ENCODE results near the gene NSUN5. TPM values are rescaled to one million over a fixed set of nuclear protein-coding genes. Genes with fewer than 3 reads are reported as not detected.
A peak's percentile ranks its signal among the peaks of the same experiment; 100 is the strongest.
"Not testable (repeated sequence)": the region's sequence is repeated elsewhere in the genome, so short reads cannot be mapped to it uniquely, and the experiment has no call there.

NSUN5 gene
- total and polyA plus RNA-seq, 2 donors from 2014 or later: 24.2 to 25.8 TPM

DNA sequence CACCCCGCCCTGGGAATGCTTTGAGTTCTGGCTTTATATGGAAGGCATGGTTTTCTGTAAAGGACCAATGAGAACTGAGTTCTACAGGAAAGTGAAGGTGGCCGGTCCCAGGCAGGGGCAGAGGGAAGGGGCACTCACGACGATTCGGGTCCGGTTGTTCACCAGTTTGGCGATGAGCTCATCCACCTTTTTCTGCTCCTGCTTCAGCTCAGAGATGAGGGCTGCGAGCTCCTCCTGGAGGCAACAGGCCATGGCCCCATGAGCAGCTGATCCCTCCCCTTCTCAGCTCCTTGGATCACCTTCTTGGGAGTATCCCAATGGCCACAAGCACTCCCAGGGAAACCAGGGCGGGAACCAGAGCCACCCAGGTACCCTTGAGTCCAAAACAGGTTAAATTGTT is 11.4 kb upstream of the NSUN5 start:
- H3K27ac ChIP-seq (ENCODE audit: low read depth in 2 of 2, low read length in 2 of 2); H3K9me3 ChIP-seq (ENCODE audit: control insufficient read depth in 2 of 3, insufficient read depth in 1 of 3, low read length in 3 of 3); FAIRE-seq; H3K4me1 ChIP-seq (ENCODE audit: control insufficient read depth in 2 of 3, insufficient read depth in 2 of 3, low read depth in 1 of 3, low read length in 3 of 3); H3K4me3 ChIP-seq (ENCODE audit: low read length in 3 of 3); intact Hi-C loops (cut with DNase I); H3K9ac ChIP-seq (ENCODE audit: low read length in 3 of 3); DNase-seq; H3K27me3 ChIP-seq (ENCODE audit: control insufficient read depth, insufficient read depth, low read length); H3K36me3 ChIP-seq (ENCODE audit: control insufficient read depth in 2 of 3, insufficient read depth in 3 of 3, low read length in 3 of 3): not testable (repeated sequence)

DNA sequence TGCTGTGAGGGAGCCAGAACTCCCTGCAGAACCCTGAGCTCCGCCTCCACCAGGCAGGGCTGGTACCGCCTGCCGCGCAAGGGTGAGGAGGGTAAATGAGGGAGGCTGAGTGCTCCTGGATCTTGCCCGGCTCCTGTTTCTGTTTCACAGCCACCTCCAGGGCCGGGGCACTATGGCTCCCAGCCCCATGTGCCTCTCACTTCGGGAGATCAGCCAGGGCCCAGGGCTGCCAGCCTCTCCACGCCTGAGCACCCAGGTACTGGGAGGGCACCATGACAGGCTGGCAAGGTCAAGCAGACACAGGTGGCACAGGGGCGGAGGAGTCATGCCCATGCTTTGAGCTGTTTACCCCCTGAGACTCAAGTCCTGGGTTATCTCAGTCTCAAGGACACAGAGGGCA is 10.9 kb upstream of the NSUN5 start:
- H3K4me3 ChIP-seq (ENCODE audit: low read length in 3 of 3); intact Hi-C loops (cut with DNase I); H3K27me3 ChIP-seq (ENCODE audit: control insufficient read depth, insufficient read depth, low read length); H3K4me1 ChIP-seq (ENCODE audit: control insufficient read depth in 2 of 3, insufficient read depth in 2 of 3, low read depth in 1 of 3, low read length in 3 of 3); H3K9me3 ChIP-seq (ENCODE audit: control insufficient read depth in 2 of 3, insufficient read depth in 1 of 3, low read length in 3 of 3); FAIRE-seq; H3K9ac ChIP-seq (ENCODE audit: low read length in 3 of 3); H3K36me3 ChIP-seq (ENCODE audit: control insufficient read depth in 2 of 3, insufficient read depth in 3 of 3, low read length in 3 of 3): not testable (repeated sequence)
- peak in 1 of 5 donors; percentile 18 for DNase-seq
- H3K27ac ChIP-seq (ENCODE audit: low read depth in 2 of 2, low read length in 2 of 2): peak overlapping the region; percentile 32 to 43

DNA sequence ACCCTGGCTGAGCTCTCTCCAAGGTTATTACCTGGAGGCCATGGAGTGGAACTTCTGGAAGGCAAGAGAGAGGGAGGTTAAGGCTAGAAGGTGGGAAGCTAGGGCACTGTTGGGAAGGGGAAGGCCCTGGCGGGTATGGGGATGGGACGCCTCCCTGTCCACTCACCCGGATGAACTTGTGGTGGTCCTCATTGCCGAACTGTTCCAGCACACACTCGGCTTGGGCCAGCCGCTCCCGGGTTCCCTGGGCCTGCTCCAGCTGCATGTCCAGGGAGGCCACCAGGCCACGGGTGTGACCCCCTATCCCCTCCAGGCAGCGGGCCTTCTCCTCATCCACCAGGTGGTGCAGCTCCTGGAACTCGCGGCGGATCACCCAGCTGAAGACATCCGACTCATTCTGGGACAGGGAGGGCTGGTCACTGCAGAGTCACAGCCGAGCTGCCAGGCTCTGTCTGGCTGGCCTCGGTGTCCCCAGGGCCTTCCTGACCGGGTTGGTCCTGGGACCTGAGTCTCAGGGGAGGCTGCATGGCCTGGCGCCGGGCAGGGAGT is 10.1 kb upstream of the NSUN5 start:
- H3K27me3 ChIP-seq (ENCODE audit: control insufficient read depth, insufficient read depth, low read length); H3K27ac ChIP-seq (ENCODE audit: low read depth in 2 of 2, low read length in 2 of 2); DNase-seq; intact Hi-C loops (cut with DNase I); FAIRE-seq; H3K9ac ChIP-seq (ENCODE audit: low read length in 3 of 3); H3K4me1 ChIP-seq (ENCODE audit: control insufficient read depth in 2 of 3, insufficient read depth in 2 of 3, low read depth in 1 of 3, low read length in 3 of 3); H3K9me3 ChIP-seq (ENCODE audit: control insufficient read depth in 2 of 3, insufficient read depth in 1 of 3, low read length in 3 of 3); H3K4me3 ChIP-seq (ENCODE audit: low read length in 3 of 3); H3K36me3 ChIP-seq (ENCODE audit: control insufficient read depth in 2 of 3, insufficient read depth in 3 of 3, low read length in 3 of 3): not testable (repeated sequence)

DNA sequence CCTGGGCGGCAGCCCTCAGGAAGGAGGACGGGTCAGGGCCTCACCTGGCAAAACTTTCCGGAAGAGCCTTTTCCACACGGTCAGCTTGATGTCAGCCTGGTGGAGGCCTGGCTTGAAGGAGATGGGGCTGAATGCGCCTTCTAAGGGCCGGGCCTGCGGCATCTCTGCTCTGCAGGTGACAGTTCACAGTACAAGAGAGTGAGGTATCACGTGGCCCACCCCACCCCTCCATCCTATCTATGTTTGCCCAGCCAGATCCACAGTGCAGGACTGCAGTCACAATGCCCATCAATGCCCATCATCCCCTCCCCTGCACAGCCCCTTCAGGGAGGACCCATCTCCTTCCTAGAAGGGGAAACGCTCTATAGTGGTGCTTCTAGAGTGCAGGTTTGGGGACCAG is 7.9 kb upstream of the NSUN5 start:
- Histone ChIP-seq H3K9me3 (ENCODE audit: control insufficient read depth in 2 of 3, insufficient read depth in 1 of 3, low read length in 3 of 3) (no peaks in the 10 kb centered on the region), H3K27me3 (ENCODE audit: control insufficient read depth, insufficient read depth, low read length) (no peaks in the 10 kb centered on the region), H3K36me3 (ENCODE audit: control insufficient read depth in 2 of 3, insufficient read depth in 3 of 3, low read length in 3 of 3) (no peaks in the 10 kb centered on the region), H3K9ac (ENCODE audit: low read length in 3 of 3) (no peak overlapping the region), H3K27ac (ENCODE audit: low read depth in 2 of 2, low read length in 2 of 2) (no peak overlapping the region), H3K4me3 (ENCODE audit: low read length in 3 of 3) (no peak overlapping the region), H3K4me1 (ENCODE audit: control insufficient read depth in 2 of 3, insufficient read depth in 2 of 3, low read depth in 1 of 3, low read length in 3 of 3) (no peaks in the 10 kb centered on the region)
- TF ChIP-seq, protein P1, sequence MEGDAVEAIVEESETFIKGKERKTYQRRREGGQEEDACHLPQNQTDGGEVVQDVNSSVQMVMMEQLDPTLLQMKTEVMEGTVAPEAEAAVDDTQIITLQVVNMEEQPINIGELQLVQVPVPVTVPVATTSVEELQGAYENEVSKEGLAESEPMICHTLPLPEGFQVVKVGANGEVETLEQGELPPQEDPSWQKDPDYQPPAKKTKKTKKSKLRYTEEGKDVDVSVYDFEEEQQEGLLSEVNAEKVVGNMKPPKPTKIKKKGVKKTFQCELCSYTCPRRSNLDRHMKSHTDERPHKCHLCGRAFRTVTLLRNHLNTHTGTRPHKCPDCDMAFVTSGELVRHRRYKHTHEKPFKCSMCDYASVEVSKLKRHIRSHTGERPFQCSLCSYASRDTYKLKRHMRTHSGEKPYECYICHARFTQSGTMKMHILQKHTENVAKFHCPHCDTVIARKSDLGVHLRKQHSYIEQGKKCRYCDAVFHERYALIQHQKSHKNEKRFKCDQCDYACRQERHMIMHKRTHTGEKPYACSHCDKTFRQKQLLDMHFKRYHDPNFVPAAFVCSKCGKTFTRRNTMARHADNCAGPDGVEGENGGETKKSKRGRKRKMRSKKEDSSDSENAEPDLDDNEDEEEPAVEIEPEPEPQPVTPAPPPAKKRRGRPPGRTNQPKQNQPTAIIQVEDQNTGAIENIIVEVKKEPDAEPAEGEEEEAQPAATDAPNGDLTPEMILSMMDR (IDR thresholded peaks at IDR 0.05; ENCODE audit: borderline replicate concordance, extremely low read depth, insufficient read depth): no peak
- intact Hi-C loops (cut with DNase I): no loop called here
- DNase-seq (no peak), FAIRE-seq (no peak)

DNA sequence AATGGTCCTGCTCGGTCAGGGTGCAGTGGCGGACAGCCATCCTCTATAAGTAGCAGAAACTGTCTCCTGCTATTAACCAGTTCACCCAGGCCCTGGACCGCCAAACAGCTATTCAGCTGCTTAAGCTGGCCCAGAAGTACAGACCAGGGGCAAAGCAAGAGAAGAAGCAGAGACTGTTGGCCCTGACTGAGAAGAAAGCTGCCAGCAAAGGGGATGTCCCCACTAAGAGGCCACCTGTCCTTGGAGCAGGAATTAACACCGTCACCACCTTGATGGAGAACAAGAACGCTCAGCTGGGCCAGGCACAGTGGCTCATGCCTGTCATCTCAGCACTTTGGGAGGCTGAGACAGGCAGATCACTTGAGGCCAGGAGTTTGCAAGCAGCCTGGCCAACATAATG is 5.6 kb upstream of the NSUN5 start:
- Histone ChIP-seq H3K9me3 (ENCODE audit: control insufficient read depth in 2 of 3, insufficient read depth in 1 of 3, low read length in 3 of 3) (no peaks in the 10 kb centered on the region), H3K36me3 (ENCODE audit: control insufficient read depth in 2 of 3, insufficient read depth in 3 of 3, low read length in 3 of 3) (no peaks in the 10 kb centered on the region), H3K9ac (ENCODE audit: low read length in 3 of 3) (no peak overlapping the region), H3K27ac (ENCODE audit: low read depth in 2 of 2, low read length in 2 of 2) (no peak overlapping the region), H3K4me1 (ENCODE audit: control insufficient read depth in 2 of 3, insufficient read depth in 2 of 3, low read depth in 1 of 3, low read length in 3 of 3) (no peaks in the 10 kb centered on the region), H3K4me3 (ENCODE audit: low read length in 3 of 3) (no peak overlapping the region), H3K27me3 (ENCODE audit: control insufficient read depth, insufficient read depth, low read length) (no peaks in the 10 kb centered on the region)
- no peak for FAIRE-seq
- no peak for DNase-seq
- intact Hi-C loops (cut with DNase I): no loop called here
- TF ChIP-seq, protein P1 (IDR thresholded peaks at IDR 0.05; ENCODE audit: borderline replicate concordance, extremely low read depth, insufficient read depth): no peak

Measured in kidney (tissue), 14 donors.